K562 (cell line): Measurements from ENCODE around the gene NAV2.

Experiments
- CHD1 ChIP-seq: fragments of 200-600 bp; sonication (generic); IDR thresholded peaks from one replicate; pipeline ENCODE4 v1.6.1; 2012; ENCODE audit warnings: mild to moderate bottlenecking, moderate library complexity, low read length, inconsistent platforms
- GTF2E2 ChIP-seq: fragments of 200-800 bp; sonication (Bioruptor generic); IDR thresholded peaks from 2 replicates; pipeline ENCODE4 v1.6.1; 2016; ENCODE audit warnings: missing genetic modification characterization, missing compliant biosample characterization
- HNRNPK ChIP-seq: fragments of 200-400 bp; formaldehyde crosslinking; IDR thresholded peaks from one replicate; pipeline ENCODE4 v1.6.1; 2018; ENCODE audit warnings: mild to moderate bottlenecking, low read depth, low read length; ENCODE audit not compliant: poor library complexity, severe bottlenecking
- KLF16 ChIP-seq: IDR thresholded peaks from 2 replicates; pipeline ENCODE4 v1.6.1; 2016; ENCODE audit warnings: antibody characterized with exemption
- TOE1 ChIP-seq, 2 experiments: fragments of 450-650 bp in 1 of 2; sonication (generic) in 1 of 2; formaldehyde crosslinking in 1 of 2; IDR thresholded peaks; 2 replicates each; pipeline versions ENCODE4 v1.7.1 to v1.8.0; 2016 to 2022; ENCODE audit warnings: borderline replicate concordance in 2 of 2, mild to moderate bottlenecking in 2 of 2, antibody characterized with exemption in 1 of 2, inconsistent platforms in 1 of 2, low read depth in 1 of 2, missing genetic modification reagents in 1 of 2, moderate library complexity in 1 of 2
- TF ChIP-seq, protein P1 (sequence below): sonication (generic); formaldehyde crosslinking; IDR thresholded peaks from 2 replicates; pipeline ENCODE4 v1.8.1; 2023; ENCODE audit warnings: mild to moderate bottlenecking, missing genetic modification reagents
- TF ChIP-seq, protein P2 (sequence below): fragments of 150-350 bp; conservative IDR thresholded peaks from 2 replicates; pipeline ENCODE4 v1.6.1; 2014; ENCODE audit warnings: low read length

DNA sequence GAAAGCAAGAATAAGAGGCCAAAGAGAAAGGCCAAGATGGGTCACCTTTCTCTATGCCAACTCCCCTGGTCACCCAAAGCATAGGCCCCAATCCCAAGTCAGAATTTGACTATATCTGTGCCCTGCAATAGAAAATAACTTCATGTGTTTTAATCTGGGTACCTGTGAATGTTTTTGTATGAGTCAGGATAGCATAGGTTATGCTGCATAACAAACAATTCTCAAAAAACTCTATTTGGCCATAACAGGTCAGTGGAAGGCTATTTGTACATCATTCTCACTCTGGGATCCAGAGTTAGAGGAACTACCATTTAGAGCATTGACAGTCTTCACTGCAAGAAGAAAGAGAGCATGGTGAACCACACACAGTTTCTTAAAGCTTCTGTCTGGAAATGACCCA, 280.4 kb downstream of the NAV2 start:
- TF ChIP-seq, protein P1, sequence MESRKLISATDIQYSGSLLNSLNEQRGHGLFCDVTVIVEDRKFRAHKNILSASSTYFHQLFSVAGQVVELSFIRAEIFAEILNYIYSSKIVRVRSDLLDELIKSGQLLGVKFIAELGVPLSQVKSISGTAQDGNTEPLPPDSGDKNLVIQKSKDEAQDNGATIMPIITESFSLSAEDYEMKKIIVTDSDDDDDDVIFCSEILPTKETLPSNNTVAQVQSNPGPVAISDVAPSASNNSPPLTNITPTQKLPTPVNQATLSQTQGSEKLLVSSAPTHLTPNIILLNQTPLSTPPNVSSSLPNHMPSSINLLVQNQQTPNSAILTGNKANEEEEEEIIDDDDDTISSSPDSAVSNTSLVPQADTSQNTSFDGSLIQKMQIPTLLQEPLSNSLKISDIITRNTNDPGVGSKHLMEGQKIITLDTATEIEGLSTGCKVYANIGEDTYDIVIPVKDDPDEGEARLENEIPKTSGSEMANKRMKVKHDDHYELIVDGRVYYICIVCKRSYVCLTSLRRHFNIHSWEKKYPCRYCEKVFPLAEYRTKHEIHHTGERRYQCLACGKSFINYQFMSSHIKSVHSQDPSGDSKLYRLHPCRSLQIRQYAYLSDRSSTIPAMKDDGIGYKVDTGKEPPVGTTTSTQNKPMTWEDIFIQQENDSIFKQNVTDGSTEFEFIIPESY (CRISPR knock-in tag), result no peak
- TF ChIP-seq KLF16 (no peak), TOE1 (IDR thresholded peaks at IDR 0.05; ENCODE audit: borderline replicate concordance) (no peak), TOE1 (CRISPR knock-in tag; IDR thresholded peaks at IDR 0.05; ENCODE audit: borderline replicate concordance, low read depth) (no peak), CHD1 (no peak), HNRNPK (no peak), GTF2E2 (no peak)
- TF ChIP-seq, protein P2, sequence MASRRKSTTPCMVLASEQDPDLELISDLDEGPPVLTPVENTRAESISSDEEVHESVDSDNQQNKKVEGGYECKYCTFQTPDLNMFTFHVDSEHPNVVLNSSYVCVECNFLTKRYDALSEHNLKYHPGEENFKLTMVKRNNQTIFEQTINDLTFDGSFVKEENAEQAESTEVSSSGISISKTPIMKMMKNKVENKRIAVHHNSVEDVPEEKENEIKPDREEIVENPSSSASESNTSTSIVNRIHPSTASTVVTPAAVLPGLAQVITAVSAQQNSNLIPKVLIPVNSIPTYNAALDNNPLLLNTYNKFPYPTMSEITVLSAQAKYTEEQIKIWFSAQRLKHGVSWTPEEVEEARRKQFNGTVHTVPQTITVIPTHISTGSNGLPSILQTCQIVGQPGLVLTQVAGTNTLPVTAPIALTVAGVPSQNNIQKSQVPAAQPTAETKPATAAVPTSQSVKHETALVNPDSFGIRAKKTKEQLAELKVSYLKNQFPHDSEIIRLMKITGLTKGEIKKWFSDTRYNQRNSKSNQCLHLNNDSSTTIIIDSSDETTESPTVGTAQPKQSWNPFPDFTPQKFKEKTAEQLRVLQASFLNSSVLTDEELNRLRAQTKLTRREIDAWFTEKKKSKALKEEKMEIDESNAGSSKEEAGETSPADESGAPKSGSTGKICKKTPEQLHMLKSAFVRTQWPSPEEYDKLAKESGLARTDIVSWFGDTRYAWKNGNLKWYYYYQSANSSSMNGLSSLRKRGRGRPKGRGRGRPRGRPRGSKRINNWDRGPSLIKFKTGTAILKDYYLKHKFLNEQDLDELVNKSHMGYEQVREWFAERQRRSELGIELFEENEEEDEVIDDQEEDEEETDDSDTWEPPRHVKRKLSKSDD, result no peak
